AG10803 (cell line): ENCODE results near the gene SRP68.
"Not testable (repeated sequence)": the region's sequence is repeated elsewhere in the genome, so short reads cannot be mapped to it uniquely, and the experiment has no call there.

ENCODE experiments used
- DNase-seq: peaks from one replicate; pipeline ENCODE4 v3.0.0; 2010; ENCODE audit warnings: low read depth
- H3K4me3 ChIP-seq: 2 replicates; pipeline ENCODE4 v1.5.1; 2011; ENCODE audit warnings: mild to moderate bottlenecking, low read length, control low read depth
- CTCF ChIP-seq: conservative IDR thresholded peaks from 2 replicates; pipeline ENCODE4 v1.5.1; 2011; ENCODE audit warnings: mild to moderate bottlenecking, low read length, control low read depth, inconsistent platforms

The SRP68 gene

GRCh38 chr17:76079956-76080767 lies 7.8 kb upstream of the SRP68 start:
- no peak overlapping the region for H3K4me3 ChIP-seq
- no peak for TF ChIP-seq CTCF
- DNase-seq, result no peak

- DNase-seq, result no peak
- TF ChIP-seq CTCF, result no peak
- H3K4me3 ChIP-seq, result no peak overlapping the region
Measured at GRCh38 chr17:76079535-76079955, 7.2 kb upstream of the SRP68 start.

DNA sequence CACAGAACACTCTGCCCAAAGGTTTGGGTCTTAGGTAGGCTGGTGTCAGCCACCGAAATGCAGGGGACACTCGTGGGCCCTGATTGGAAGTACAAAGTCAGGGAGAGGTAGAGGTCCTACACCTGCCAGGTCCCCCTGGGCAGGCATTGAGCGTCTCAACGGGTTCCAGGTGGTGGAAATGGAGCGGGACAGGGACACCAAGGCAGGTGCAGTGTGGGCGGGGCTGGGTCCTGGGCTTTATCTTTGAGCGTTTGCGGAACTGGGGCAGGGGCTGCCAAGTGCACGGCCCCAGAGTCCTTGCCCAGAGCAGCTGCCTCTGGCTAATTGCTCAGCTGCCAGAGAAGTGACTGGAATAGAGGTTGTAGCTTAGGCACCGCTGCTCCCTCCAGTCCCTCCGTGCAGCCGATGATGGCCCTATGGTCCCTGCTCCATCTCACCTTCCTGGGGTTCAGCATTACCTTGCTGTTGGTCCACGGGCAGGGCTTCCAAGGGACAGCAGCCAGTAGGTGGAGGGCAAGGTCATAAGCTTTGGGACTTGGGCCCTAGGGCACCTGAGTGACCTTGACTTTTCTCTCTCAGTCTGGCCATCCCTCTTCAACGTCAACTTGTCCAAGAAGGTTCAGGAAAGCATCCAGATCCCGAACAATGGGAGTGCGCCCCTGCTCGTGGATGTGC lies 6.7 kb upstream of the SRP68 start, which contains the start of gene ZACN:
Gene ZACN (plus strand): TSS at position 323 of the 675 bp plus-strand sequence. CDS start 83 bp downstream, at position 406.
- no peak within 1 kb of the TSS for H3K4me3 ChIP-seq
- TF ChIP-seq CTCF, result no peak
- no peak for DNase-seq

DNA sequence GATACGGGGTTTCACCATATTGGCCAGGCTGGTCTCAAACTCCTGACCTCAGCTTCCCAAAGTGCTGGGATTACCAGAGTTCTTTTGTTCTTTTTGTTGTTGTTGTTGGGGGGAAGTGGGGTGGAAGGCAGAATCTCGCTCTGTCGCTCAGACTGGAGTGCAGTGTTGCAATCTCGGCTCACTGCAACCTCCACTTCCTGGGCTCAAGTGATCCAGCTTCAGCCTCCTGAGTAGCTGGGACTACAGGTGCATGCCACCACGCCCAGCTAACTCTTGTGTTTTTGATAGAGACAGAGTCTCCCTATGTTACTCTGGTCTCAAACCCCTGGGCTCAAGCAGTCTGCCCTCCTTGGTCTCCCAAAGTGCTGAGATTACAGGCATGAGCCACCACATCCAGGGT lies 6.1 kb upstream of the SRP68 start:
- not testable (repeated sequence) for DNase-seq

DNA sequence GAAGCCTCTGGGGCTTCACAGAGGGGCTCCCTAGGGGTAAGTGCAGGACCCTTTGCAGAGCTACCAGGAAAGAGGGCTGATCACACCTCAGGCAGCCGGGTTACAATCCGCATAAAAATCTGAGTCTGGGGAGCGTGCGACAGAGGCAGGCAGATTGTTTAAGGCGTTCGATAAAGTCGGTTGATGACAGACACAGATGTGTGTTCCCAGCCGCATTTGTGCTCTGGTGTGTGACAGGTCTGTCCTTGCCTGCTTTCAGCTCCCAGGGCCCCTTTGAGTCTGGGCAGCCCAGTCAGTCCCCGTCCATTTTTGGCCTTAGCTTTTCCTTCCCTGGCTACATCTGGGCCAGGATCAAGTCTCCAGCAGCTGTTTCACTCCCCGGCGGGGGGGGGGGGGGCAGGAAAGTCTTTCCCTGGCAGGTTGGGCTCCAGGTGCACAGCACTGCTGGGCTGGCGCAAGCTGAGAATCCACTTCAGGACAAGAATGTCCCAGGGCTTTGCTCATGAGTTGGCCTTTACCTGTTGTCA lies 5.3 kb upstream of the SRP68 start:
- no peak for TF ChIP-seq CTCF

More for the DNA sequence above, 6.1 kb upstream of the SRP68 start:
- not testable (repeated sequence) for H3K4me3 ChIP-seq

GRCh38 chr17:76076765-76077583 lies 4.7 kb upstream of the SRP68 start:
- DNase-seq, result no peak
- no peak overlapping the region for H3K4me3 ChIP-seq
- no peak for TF ChIP-seq CTCF

More for the DNA sequence above, 5.3 kb upstream of the SRP68 start:
- DNase-seq, result no peak
- H3K4me3 ChIP-seq, result no peak overlapping the region
